HG02840 (cell line): Measurements from ENCODE around the gene RAP1B.
"Not testable (repeated sequence)": the region's sequence is repeated elsewhere in the genome, so short reads cannot be mapped to it uniquely, and the experiment has no call there.

ENCODE experiments used
- ATAC-seq: cut with Tn5 transposase; IDR thresholded peaks from one replicate; pipeline ENCODE4 v1.9.1; 2021; ENCODE audit warnings: mild to moderate bottlenecking, moderate library complexity, moderate number of reproducible peaks; ENCODE audit not compliant: unreplicated experiment, low FRiP score

Gene RAP1B

DNA sequence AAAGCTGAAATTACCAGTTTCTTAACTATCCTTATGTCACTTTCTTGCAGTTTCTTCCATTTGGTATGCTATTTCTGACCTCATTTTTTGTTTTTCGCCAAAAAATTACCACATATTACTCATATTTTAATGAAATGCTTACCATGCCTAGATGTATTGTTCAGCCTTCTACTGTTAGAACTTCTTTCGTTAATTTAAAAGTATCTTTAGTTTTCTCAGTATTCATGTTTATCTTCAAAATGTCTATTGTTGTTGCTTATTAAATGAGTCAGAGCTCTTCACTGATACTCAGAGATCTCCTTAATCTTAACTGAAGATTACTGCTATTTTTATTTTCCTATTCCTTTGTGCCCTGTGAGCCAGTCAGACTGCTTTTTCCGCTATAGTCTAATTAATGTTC is 20.5 kb downstream of the RAP1B start:
- no peak for ATAC-seq

DNA sequence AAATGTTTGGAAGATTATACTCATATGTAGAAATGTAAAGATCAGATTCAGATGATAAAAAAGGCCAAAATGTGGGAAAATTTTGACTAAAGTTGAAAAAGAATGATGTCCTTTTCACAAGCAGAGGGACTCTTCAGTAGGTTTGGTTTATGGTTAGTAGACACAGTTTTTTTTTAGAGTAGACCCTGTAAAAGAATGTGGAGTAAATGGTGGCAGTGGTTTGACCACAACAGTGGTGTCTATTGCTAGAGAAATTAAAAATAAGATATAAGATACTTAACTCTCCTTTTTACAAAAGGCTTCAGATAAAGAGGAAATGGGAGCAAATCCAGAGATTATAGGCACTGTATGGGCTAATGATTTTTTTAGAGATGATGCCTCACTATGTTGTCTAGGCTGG is 21.8 kb downstream of the RAP1B start:
- no peak for ATAC-seq

DNA sequence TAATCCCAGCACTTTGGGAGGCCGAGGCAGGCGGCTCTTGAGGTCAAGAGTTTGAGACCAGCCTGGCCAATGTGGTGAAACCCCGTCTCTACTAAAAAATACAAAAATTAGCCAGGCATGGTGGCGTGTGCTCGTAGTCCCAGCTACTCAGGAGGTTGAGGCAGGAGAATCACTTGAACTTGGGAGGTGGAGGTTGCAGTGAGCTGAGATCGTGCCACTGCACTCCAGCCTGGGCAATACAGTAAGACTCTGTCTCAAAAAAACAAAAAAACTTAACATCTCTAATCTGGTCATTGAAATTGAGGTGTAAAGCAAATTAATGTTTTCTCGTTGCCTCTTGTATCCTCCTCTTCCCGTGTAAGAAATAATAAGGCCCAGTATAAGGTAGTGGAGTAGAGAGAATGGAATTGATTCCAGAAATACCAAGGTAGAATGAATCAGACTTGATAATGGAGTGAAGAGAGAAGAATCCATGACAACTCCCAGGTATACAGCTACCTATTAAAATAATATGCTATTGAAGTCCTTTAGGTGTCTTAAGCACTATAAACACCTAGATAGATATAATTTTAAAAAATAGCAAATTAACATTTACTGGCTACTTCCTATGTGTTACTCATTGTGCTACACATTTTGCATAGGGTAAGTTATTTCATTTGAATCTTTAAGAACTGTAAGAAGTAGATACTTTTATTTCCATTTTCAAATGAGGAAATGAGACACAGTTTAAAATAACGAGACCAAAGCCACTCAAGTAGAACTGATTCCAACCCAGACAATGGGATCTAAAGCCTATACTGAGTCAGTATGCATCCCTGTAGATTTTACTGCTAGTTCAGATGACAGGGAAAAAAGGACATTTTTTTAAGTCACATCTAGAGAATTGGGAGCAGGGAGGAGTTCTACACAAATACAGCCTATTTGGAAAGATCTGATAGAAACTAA is 23.2 kb downstream of the RAP1B start:
- no peak for ATAC-seq

DNA sequence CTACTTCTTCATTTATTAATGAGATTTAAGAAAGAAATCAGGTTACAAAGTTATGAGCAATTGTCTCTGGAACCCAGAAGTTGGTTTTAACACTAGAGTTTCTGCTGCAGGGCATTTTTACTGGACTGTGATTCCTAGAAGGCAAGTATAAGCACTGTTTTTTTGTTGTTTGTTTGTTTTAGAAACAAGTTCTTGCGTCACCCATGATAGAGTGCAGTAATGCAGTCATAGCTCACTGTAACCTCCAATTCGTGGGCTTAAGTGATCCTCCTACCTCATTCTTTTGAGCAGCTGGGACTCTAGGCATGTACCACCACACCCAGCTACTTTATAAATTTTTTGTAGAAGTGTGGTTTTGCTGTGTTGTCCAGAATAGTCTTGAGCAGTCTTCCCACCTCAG is 25.6 kb downstream of the RAP1B start:
- no peak for ATAC-seq

DNA sequence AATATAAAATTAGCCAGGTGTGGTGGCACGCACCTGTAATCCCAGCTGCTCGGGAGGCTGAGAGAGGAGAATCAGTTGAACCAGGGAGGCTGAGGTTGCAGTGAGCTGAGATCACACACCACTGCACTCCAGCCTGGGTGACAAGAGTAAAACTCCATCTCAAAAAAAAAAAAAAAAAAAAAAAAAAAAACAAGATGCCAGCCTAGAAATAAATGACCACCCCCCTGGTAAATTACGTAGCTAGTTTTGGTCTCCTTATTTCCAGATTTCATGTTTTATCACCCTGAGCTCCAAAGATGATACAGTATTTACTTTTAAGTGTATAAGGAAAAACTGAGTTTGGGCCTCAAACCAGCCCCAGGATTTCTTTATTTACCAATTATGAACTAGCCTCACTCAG is 26.7 kb downstream of the RAP1B start:
- not testable (repeated sequence) for ATAC-seq

DNA sequence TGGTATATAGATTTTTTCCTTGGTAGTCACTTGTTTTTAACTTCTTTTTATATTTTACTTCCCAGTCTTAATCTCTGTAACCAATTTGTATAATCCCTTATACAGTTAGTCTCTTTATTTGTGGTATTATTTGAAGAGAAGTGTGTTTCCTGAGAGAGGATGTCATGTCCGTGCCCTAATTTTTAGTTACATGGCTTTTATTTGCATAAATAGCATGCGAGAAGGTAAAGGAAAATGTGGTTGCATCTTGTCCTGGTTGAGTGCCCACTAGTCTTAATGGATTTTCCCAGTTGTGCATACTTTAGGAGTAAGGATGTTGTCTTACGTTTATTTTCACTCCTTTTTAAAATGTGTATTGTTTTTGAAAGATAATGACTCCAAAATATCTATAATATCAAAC is 27.5 kb downstream of the RAP1B start:
- no peak for ATAC-seq

DNA sequence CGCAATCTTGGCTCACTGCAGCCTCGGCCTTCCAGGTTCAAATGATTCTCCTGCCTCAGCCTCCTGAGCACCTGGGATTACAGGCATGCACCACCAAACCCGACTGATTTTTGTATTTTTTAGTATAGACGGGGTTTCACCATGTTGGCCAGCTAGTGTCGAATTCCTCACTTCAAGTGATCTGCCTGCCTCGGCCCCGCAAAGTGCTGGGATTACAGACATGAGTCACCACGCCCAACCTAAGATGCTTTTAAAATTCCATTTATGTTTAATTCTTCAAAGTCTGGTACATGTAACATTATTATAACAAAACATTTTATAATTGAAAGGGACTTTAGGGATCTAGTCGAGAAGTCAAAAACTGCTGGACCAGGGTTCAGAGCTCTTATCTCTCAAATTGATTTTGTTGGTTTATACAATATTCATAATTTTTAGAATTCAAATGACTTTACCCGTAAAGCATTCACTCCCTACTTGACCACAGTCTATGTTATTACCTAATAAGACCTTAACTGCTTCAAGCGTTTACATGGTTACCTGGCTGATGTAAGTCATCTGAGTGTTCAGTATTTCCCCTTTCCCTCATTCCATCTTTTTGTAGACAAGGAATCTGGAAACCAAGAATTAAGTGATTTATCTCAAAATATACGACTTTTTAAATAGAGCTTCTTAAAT is 28.2 kb downstream of the RAP1B start:
- ATAC-seq = no peak

DNA sequence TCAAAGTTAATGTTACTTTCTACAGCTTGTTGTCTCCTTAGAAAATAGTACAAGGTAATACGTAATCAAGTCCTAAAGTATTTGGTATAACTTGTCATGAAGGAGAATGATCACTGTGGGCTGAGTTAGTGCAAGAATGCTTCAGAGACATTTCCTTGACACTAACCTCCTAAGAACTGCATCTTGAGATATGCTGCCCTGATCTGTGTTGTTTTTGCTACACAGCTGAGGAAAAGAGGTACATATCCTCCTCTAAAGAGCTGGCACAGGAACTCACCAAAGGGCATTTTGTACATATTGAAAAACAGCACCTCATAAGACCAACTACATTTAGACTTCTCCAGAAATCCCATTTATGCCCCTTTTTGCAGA is 28.7 kb downstream of the RAP1B start:
- ATAC-seq = no peak

DNA sequence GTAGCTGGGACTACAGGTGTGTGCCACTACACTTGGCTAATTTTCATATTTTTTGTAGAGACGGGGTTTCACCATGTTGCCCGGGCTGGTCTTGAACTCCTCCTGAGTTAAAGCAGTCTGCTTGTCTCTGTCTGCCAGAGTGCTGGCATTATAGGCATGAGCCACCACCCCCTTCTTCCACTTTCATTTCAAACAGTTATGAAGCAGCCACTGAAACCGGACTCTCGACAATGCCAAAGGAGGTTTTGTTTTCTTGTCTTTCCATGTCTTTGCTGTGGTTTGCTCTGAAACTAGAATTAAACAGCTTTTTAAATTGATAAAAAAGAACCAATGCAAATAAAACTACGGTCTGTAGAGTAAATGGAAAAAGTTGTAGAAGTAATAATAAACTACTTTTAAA is 30.4 kb downstream of the RAP1B start:
- ATAC-seq = peak; percentile 84

DNA sequence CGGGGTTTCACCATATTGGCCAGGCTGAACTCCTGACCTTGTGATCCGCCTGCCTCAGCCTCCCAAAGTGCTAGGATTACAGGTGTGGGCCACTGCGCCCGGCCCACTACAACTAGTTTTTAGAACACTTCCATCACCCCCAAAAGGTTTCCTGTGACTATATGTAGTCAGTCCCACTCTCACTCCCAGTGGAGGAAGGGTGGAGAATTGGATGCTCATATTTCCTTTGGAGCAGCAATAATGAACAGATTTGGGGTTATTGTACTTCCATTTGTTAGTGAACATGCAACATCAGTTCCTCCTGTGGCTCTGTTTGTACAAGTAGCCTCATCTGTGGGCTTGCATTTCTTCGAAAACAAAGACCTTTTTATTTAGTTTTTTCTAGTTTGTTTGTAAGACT is 35.8 kb downstream of the RAP1B start:
- ATAC-seq = no peak

DNA sequence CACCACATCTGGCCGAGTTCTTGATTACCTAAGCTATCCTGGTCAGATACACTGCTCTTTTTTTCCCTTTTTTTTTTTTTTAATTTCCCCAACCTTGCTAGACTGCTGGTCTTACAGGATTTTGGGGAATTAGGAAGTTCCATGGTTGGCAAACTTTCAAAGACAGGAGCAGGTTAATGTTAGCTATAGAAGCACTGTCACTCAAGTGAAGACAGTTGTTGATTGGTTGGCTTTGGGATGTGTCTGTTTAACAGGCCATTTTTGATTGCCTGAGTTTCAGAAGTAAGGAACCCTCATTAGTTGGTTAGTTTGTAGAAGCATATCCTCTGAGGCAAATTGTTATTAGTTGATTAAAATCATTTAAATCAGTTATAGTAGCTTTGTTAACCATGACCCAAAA is 36.8 kb downstream of the RAP1B start:
- no peak for ATAC-seq

DNA sequence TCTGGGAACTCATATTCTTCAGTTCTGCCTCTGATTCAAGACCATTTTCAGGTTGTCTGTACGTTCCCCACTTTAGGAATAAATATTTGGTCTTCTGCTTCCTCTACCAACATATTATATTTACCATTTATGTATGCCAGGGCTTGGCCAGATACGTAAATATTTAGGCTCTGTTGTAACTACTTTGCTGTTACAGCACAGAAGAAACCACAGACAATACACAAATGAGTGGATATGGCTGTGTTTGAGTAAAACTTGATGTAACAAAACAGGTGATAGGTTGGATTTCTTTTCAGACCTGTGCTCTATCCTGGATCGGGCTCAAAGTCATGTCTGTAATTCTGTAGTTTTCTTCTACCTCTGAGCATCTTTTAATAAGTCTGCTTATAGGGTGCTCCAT is 37.5 kb downstream of the RAP1B start:
- ATAC-seq = no peak

DNA sequence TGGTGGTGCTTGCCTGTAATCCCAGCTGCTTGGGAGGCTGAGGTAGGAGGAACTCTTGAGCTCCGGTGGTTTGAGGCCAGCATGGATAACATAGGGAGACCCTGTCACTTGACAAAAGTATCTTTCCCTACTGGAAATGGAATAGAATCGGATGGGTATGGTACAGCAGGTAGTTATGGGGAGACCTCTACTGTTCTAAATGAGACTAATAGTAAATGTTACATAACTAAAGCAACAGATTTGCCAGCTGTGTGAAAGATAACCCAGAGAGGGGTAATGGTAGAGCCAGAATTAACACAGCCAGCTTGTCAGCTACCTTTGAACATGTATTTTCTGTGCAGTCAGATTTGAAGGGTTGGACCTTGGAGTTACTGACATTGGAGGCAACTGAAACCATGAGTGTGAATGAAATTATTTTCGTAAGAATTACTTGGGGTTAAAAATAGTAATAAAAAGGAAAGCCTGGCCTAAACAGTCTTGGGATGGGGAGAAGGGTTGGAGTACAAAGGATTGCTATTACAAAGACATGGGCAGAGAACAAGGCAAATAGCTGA is 54.4 kb downstream of the RAP1B start:
- no peak for ATAC-seq

DNA sequence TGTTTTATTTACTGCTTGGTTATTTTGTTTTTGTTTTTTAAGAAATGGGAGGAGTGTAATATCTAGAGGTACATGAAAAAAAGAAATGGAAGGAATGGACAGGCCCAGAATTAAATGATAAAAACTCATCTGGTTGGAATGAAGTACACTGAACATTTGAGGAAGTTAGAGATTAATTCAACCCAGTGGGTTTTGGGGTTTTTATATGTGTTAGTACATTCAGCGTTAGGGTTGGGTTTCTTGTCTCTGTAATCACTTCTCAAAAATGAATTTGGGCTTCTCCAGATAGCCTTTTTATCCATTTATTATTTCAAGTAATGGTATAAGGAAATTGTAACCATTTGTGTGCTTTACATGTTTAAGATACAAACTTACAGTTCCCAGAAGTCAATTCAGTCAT is 56.6 kb downstream of the RAP1B start:
- no peak for ATAC-seq

DNA sequence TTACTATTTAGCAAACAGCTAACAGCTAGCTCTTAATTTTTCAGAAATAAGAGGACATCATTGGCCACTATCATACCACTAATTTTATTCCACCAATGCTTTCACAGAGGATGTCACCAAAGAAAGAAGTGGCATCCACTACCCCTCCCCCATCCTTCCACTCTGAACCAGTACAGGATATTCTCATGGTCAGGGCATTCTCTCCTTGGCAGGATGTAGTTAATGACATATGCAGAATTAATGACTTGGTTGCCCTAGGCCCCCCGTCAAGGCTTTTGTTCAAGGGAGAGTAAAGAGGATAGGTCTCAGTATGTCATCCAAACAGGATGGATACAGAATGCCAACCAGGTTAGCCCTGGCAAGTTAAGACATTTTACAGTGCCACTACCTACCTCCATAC is 57.2 kb downstream of the RAP1B start:
- ATAC-seq = no peak

DNA sequence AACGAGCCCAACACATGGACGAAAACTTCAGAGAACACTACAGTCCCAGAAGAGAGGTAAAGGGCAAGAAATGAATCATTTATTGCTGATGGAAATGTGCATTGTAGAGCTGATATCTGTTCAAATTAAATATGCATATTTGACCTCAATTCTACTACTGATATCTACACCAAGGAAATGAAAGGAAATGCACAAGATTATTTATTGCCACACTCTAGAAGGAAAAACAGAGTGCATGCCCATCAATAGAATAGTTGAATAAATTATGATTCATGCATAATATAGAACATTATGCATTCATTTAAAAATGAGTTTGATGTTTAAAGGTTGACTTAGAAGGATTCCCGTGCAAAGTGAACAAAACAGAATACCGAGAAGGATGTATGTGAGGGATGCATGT is 60.5 kb downstream of the RAP1B start:
- no peak for ATAC-seq

DNA sequence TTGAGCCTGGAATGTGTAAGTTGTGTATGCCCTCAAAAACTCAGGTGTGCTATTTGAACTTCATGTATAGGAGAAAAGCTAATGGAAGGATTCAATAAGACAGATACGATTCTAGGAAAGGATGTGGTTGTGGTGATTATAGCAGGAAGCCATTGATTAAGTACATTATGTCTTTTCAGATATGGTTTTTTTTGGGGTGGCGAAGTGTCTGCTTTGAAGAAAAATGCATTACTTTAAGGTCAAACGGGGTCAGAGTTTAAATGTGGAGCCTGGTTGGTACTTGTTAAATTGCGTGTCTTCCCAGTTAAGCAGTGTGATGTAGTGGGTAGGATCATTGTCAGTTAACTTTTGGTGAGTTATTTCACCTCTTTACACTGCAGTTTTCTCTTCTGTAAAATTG is 63.1 kb downstream of the RAP1B start:
- no peak for ATAC-seq

DNA sequence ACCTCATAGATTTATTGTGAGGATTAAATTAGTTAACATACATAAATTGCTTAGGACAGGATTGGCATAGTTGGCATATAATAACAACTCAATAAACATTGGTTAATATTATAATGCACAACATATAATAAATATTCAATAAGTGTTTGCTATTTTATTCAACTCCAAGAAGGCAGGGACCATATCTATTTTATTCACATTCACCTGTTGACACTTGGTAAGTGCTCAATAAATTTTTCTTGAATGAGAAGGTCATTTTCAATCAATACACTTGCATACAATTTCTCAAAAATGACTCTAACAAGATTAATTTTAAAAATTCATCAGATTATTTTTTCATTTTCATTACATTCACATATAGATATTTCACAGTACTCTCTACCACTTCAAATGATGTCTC is 63.7 kb downstream of the RAP1B start:
- ATAC-seq = no peak

DNA sequence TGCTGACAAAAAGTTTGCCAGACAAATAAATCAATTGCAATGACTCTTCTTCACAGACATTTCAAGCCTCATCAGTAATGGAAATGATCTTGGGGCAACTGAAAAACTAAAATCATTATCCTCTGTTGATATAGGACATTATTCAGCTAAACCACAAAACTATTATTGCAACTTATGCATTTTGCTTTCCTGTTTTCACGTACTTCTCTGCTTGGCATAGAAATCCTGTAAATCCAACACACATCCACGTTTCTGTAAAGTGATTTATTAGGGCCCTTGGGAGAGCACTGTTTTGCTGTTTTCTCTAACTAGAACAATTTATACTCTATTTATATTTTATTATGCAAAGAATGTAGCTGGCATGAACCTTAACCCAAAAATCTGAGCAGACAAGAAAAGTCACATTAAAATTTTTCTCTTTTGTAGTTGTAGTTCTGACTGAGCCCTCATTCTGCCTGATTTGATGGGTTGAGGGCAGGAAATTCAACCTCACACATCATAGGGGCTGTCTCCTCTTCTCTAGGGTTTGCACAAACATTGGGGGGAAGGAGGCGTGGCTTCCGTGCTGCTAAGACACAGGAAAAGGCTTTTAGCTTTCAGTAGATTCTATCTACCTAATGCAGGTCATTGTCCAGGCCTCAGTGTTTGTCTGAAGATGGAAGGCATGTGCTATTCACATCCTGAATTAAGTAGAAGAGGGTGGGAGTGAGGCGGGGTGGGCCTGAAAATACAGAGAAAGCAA is 64.6 kb downstream of the RAP1B start:
- ATAC-seq = no peak

DNA sequence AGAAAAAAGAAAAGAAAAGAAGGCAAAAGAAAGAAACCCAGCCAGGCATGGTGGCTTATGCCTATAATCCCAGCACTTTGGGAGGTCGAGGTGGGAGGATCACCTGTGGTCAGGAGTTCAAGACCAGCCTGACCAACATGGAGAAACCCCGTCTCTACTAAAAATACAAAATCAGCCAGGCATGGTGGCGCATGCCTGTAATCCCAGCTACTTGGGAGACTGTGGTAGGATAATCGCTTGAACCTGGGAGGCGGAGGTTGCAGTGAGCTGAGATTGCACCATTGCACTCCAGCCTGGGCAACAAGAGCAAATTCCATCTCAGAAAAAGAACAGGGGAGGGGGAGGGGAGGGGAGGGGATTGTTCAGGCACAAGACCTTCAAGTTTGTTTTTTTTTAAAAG is 66.2 kb downstream of the RAP1B start:
- ATAC-seq = not testable (repeated sequence)

DNA sequence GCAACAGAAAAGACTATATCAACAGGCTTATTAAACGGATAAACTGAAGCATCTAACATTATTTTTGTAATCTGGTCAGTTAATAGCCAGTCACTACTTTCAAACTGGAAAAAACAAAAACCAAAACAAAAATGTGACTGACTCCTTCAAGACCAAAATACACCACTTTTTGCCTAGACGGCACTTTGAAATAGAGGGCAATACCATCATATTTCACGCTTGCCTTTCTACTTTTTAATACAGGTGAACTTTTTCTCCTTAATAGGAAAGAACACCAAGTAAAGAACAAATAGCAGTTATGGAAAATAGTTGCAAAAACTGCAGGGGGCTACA is 75.5 kb downstream of the RAP1B start:
- no peak for ATAC-seq
